Adipocyte (in vitro differentiated cells): ENCODE measurements around the gene SYPL1.

Experiments
- DNase-seq: peaks from one replicate; pipeline ENCODE4 v3.0.0-alpha.2; 2015; ENCODE audit warnings: low read depth
- H3K27me3 ChIP-seq: replicated peaks from 2 replicates; pipeline ENCODE4 v1.7.0; 2013; ENCODE audit warnings: mild to moderate bottlenecking, low read length, moderate library complexity; ENCODE audit not compliant: control insufficient read depth, insufficient read depth
- H3K36me3 ChIP-seq: 2 replicates; pipeline ENCODE4 v1.7.0; 2013; ENCODE audit warnings: low read length, mild to moderate bottlenecking, moderate library complexity; ENCODE audit not compliant: control insufficient read depth, insufficient read depth, severe bottlenecking
- H3K4me1 ChIP-seq: 2 replicates; pipeline ENCODE4 v1.7.0; 2013; ENCODE audit warnings: mild to moderate bottlenecking, low read length, moderate library complexity; ENCODE audit not compliant: control insufficient read depth, insufficient read depth
- H3K4me3 ChIP-seq: 2 replicates; pipeline ENCODE4 v1.7.0; 2013; ENCODE audit warnings: mild to moderate bottlenecking, low read length, moderate library complexity
- H3K9ac ChIP-seq: 2 replicates; pipeline ENCODE4 v1.7.0; 2013; ENCODE audit warnings: mild to moderate bottlenecking, low read length, moderate library complexity
- H3K9me3 ChIP-seq: 2 replicates; pipeline ENCODE4 v1.7.0; 2013; ENCODE audit warnings: mild to moderate bottlenecking, low read length, moderate library complexity; ENCODE audit not compliant: control insufficient read depth

SYPL1 gene

DNA sequence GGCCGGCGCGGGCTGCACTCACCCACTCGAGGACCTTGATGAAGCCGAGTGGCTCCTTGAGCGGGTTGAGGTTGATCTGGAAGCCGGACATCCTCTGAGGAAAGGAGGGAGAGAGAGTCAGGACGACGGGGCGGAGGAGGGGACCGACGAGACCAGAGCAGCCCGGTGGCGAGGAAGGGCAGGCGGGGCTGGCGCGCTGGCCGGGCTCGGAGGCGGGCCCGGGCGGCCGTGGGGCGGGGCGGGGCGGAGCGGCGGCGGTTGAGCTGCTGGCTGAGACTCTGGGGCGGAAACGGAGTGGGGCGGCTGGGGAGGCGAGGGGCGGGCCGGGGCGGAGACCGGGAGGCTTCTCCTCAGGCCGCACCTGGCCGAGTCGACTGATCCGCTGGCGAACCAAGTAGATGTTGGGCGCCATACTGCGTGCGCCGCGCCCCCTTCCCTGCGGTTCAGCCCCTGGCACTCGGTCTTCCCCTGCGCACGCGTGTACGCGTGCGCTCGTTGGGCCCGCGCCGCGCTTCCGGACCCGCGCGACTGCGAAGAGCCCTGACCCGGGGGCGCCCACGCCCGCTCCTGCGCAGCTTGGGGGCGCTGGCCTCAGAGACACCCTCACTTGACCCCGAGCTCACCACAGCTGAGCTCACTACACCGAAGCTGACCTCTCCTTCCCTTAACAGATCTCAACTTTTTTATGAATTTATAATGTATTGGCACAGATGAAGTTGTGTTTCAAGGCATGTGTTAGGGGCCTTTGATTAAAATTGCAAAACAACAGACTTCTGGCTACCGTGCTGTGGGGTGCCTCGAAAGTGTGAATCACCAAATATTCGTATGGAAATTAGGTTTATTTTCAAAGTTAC, at the start of gene SYPL1:
Gene SYPL1, minus strand, starts transcription at position 195 of the 854 bp plus-strand sequence. Its CDS starts 104 bp downstream, at position 91.
- peak within 1 kb of the TSS; percentile 92 for H3K9ac ChIP-seq
- H3K36me3 ChIP-seq: no peaks in the 10 kb centered on the region
- H3K4me1 ChIP-seq: peaks cover 38% of the 10 kb centered on the region
- H3K27me3 ChIP-seq: no peaks in the 10 kb centered on the region
- H3K4me3 ChIP-seq: peak within 1 kb of the TSS; percentile 96
- peak; percentile 95 for DNase-seq
- no peaks in the 10 kb centered on the region for H3K9me3 ChIP-seq

DNA sequence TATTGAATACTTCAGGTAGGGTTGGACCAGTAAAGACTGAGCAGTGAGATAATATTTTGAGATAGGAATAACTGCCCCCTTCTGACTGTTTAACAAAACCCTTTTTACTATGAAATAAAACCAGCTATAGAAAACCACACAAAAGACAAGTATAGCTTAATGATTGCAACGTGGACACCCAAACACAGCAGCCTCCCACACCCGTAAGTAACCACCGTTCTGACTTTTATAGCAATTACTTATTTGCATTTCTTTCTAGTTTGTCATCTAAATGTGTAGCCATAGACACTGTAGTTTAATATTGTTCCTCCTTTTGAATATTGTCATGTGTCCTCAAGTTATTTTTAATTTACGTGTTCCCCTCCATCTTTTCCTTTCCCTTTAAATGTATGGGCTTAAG, 42.9 kb upstream of the SYPL1 start:
- Histone ChIP-seq H3K27me3 (peaks cover 3% of the 10 kb centered on the region), H3K4me3 (no peak overlapping the region), H3K36me3 (no peaks in the 10 kb centered on the region), H3K9me3 (peaks cover 12% of the 10 kb centered on the region), H3K9ac (no peak overlapping the region), H3K4me1 (no peaks in the 10 kb centered on the region)
- DNase-seq: no peak

DNA sequence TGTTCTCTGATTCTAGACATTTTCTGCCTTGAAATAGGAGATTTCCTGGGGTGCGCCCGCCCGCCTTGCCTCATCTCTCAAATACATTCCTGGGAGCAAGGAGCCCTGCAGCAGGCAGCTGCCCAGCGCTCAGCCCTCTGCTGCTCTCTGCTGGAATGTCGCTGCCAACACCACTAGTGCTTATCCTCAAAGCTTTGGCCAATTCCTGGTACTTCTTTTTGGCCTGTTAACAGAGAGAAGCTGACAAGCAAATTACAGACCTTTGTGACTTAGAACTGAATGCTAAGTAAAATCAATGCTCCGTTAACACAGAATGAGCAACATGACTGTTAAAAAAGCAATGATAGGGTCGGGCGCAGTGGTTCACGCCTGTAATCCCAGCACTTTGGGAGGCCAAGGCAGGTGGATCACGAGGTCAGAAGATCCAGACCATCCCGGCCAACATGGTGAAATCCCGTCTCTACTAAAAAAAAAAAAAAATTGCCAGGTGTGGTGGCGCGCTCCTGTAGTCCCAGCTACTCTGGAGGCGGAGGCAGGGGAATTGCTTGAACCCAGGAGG, 41.9 kb upstream of the SYPL1 start:
- Histone ChIP-seq H3K9me3 (peaks cover 3% of the 10 kb centered on the region), H3K36me3 (no peaks in the 10 kb centered on the region), H3K4me3 (peak overlapping the region; percentile 8), H3K9ac (no peak overlapping the region), H3K27me3 (peaks cover 3% of the 10 kb centered on the region), H3K4me1 (no peaks in the 10 kb centered on the region)
- DNase-seq: peak; percentile 93

DNA sequence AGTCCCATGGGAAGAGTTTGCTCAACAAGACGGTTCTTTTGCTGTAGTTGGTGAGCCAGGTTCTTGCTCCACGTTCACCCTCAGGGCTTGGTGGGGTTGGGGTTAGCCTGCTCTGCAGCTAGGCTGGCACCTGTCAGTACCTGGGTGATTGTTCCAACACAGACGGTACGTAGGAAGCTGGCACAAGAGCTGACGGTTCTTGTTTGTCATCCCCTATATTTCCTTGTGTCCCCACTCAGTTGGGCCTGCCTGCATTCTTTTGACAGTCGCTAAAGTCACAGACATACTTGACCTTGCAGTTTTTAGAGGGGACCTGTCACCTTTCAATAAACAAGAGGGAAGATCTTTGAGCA, 40.2 kb upstream of the SYPL1 start:
- Histone ChIP-seq H3K4me1 (no peaks in the 10 kb centered on the region), H3K27me3 (peaks cover 3% of the 10 kb centered on the region), H3K36me3 (no peaks in the 10 kb centered on the region), H3K9me3 (peaks cover 2% of the 10 kb centered on the region), H3K4me3 (no peak overlapping the region), H3K9ac (no peak overlapping the region)
- no peak for DNase-seq

DNA sequence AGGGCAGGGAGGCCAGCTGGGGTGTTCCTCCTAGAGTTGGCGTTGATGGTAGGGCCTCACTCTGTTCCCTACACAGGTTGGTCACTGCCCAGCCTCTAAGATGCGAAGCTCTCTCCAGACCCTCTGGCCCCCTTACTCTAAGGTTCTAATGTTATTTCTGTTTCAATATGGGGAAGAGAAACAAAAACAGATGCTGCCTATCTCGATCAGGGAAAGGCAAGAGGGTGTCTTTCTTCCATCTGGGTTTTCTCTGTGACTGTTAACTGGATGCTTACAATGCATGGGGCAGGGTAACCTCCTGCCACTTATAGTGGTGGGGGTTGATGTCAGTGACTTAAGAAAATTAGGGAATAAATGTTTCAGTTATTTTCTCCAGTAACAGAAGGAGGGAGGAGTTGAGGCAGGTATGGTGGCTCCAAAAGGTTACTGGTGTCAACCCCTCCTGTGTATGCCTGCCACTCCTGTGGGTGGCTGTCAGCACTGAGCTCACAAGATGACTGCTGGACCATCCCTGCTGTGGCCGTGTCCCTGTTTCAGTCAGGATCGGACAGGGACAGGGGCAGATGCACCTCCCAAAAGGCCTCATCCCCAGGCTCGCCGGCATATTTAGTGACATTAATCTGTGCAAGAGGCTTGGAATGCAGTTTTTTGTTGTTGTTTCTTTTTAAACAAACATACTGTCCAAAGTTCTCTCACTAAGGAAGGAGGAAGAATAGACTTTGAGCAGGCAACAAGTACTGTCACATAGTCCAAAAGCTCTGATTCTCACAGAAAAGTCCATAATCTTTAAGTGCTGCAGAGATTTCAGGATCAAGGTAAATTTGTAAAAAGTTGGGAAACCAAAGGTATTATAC, 39.6 kb upstream of the SYPL1 start:
- H3K4me3 ChIP-seq: no peak overlapping the region
- peak; percentile 31 for DNase-seq
- H3K9me3 ChIP-seq: no peaks in the 10 kb centered on the region
- H3K36me3 ChIP-seq: no peaks in the 10 kb centered on the region
- no peaks in the 10 kb centered on the region for H3K4me1 ChIP-seq
- no peak overlapping the region for H3K9ac ChIP-seq
- peaks cover 3% of the 10 kb centered on the region for H3K27me3 ChIP-seq

DNA sequence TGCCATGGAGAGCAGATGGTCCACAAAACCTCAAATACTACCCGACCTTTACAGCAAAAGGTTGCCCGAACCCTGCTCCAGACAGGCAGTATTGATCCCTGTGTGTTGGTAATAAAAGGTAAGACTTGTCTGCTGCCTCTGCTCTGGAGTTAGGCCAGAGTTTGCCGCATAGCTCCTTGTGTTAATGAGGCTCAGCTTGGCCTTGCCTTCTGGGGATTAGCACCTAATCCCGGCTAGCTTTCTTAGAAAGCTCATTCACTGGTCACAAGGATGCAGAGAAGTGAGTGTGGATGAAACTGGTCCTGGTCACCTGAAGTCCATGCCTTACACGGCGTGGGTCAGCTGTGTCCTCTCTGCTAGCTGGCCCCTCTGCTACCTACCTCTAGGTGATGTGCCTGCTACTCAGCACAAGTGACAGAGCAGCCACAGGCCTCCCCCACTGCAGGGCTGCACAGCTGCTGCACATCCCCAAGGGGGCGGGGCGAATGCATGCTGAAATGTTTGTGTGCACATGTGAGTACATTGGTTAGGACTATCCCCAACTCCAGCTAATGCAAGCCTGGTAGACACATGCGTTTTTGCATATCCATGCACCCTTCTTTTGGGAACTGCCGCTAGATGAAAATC, 31.7 kb upstream of the SYPL1 start:
- Histone ChIP-seq H3K4me3 (no peak overlapping the region), H3K36me3 (no peaks in the 10 kb centered on the region), H3K4me1 (peaks cover 17% of the 10 kb centered on the region), H3K9me3 (no peaks in the 10 kb centered on the region), H3K9ac (no peak overlapping the region), H3K27me3 (peaks cover 8% of the 10 kb centered on the region)
- DNase-seq: no peak

DNA sequence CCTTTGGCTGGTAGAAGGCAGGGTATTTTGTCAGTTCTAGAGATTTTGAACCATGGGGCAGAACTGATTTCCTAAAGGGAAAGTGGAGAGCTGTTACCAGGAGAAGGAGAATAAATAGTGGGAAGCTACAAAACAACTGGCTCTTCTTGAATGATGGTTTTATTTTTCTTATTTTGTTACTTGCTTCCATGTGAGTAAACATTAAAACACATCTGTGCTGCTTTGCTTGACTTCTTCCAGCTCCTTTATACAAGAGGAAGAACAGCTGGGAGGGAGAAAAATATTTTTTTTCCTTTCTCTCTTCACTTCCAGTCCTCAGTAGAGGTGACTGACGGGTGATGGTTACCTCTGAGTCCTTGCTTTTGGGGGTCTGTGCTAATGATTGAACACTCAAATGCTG, 30.0 kb upstream of the SYPL1 start:
- Histone ChIP-seq H3K4me3 (no peak overlapping the region), H3K4me1 (peaks cover 17% of the 10 kb centered on the region), H3K9me3 (no peaks in the 10 kb centered on the region), H3K9ac (no peak overlapping the region), H3K27me3 (peaks cover 8% of the 10 kb centered on the region), H3K36me3 (no peaks in the 10 kb centered on the region)
- no peak for DNase-seq

DNA sequence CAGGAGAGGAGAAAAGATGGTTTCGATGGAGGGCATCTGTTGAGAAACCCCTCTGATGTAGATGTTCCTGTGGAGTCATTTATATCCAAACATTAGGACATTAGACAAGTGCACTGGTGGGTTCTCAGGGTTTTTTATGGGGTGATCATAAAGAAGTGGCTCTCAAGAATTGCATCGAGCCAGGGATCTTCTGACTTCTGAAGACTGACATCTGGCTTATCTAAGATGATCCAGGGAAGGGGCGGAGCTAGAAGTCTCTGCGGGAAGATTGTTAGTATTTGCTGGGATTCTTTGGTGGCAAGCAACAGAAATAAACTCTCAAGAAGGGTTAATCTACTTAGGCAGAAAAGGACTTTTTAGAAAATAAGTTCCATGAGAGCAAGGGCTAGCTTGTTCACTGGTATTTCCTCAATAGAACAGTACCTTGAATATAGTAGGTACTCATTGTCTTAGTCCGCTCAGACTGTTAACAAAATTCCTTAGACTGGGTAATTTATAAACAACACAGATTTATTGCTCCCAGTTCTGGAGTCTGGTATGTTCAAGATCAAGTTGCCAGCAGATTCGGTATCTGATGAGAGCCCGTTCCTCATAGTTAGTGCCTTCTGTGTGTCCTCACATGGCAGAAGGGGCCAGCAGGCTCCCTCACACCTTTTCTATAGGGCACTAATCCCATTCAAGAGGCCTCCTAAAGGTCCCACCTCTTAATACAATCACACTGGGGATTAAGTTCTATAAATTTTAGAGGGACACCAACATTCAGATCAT, 28.5 kb upstream of the SYPL1 start:
- Histone ChIP-seq H3K36me3 (no peaks in the 10 kb centered on the region), H3K9me3 (no peaks in the 10 kb centered on the region), H3K4me1 (peaks cover 17% of the 10 kb centered on the region), H3K9ac (no peak overlapping the region), H3K4me3 (peak overlapping the region; percentile 55), H3K27me3 (peaks cover 8% of the 10 kb centered on the region)
- DNase-seq: no peak

DNA sequence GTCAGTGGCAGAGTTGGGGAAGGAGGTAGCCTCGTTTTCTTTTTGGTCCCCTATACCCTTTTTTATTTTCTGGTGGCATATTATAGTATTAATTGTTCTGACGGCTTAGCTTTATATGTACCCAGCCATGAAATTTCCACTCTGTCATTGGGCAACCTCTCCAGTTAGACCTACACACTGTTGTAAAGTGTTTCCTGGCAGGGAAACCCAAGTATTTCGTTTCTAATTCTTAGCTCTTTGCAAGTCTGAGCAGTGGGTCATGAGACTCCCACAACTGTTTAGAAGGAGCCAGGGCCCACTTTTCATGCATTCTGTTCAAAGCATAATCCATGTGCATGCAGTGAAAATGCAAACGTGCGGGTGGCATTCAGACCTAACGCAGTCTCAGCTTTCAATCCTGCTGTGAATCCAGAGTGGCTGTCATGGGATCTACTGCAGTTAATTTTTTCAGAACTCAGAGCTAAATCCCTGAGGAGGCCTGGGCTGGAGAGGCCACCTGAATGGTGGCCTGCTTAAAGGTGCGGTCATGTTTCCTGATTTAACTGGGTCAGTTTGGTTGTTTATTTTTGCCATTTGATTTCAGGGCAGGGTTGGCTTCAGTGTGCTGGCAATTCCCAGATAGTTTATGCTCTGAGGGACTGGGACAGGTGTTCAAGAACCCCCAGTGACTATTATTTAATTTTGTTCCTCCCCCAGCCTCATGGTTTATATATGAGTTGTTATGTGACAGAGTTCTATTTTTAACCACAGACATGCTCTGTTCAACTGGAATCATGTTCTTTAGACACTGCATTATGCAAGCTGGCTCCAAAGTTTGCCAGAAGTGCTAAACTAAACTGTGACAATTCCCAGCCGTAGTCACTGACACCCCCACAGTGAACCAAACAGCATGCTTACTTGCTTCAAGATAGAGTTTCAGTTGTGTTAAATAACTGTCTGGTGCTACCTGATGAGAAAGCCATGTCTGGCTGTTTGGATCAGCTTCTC, 27.4 kb upstream of the SYPL1 start:
- peak; percentile 63 for DNase-seq

DNA sequence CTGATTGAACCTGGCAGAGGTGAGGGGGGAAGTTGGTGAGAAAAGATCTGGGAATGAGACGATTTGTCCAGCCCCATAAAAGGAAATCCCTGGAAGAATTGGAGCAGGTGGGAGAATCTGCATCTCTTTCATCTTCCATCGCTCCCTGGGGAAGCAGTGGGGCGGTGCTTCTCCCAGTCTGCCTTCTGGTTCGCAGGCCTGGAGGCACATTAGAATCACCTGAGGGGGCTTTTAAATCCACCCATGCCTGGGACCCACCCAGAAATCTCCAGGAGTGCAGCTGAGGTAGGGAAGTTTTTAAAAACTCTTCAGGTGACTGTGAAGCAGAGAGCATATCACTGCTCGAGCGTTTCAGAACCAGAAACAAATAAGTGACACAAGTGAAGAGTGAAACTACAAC, 26.7 kb upstream of the SYPL1 start:
- Histone ChIP-seq H3K36me3 (no peaks in the 10 kb centered on the region), H3K4me1 (peaks cover 17% of the 10 kb centered on the region), H3K9me3 (no peaks in the 10 kb centered on the region), H3K9ac (no peak overlapping the region), H3K27me3 (peaks cover 8% of the 10 kb centered on the region), H3K4me3 (no peak overlapping the region)
- DNase-seq: no peak

More for the DNA sequence above, 27.4 kb upstream of the SYPL1 start:
- Histone ChIP-seq H3K9me3 (no peaks in the 10 kb centered on the region), H3K9ac (peak overlapping the region; percentile 27), H3K36me3 (no peaks in the 10 kb centered on the region), H3K4me3 (peak overlapping the region; percentile 55), H3K4me1 (peaks cover 17% of the 10 kb centered on the region), H3K27me3 (peaks cover 8% of the 10 kb centered on the region)
